Keratinocyte (primary cell): Measurements from ENCODE around the gene PIK3CA. TPM values are rescaled to one million over a fixed set of nuclear protein-coding genes. Genes with fewer than 3 reads are reported as not detected.

Experiments
- DNase-seq: peaks from one replicate; pipeline ENCODE4 v3.0.0-alpha.2; 2011; ENCODE audit warnings: low read depth, missing footprints, low spot score
- FAIRE-seq: peaks from 2 replicates; lab custom pipeline; 2011; peaks lifted over from hg19 to GRCh38; lab: Jason Lieb, UNC
- H2AFZ ChIP-seq: 2 replicates; pipeline ENCODE4 v1.6.0; 2012; ENCODE audit warnings: low read length, control low read depth, inconsistent platforms; ENCODE audit not compliant: control insufficient read depth
- H3K27ac ChIP-seq: 2 replicates; pipeline ENCODE4 v1.5.1; 2011; ENCODE audit warnings: low read length; ENCODE audit not compliant: control insufficient read depth, insufficient read depth
- H3K27me3 ChIP-seq: 3 replicates; pipeline ENCODE4 v1.6.0; 2011; ENCODE audit warnings: low read length; ENCODE audit not compliant: control insufficient read depth, insufficient read depth; ENCODE audit errors: extremely low read depth
- H3K36me3 ChIP-seq, 2 experiments: 2 replicates in 1 of 2; 3 replicates in 1 of 2; pipeline ENCODE4 v1.5.1; 2011; ENCODE audit warnings: low read length in 2 of 2, mild to moderate bottlenecking in 1 of 2; ENCODE audit not compliant: control insufficient read depth in 2 of 2, insufficient read depth in 2 of 2; ENCODE audit errors: extremely low read depth in 1 of 2
- H3K4me1 ChIP-seq: 3 replicates; pipeline ENCODE4 v1.5.1; 2011; ENCODE audit warnings: low read length; ENCODE audit not compliant: control insufficient read depth, insufficient read depth; ENCODE audit errors: extremely low read depth
- H3K4me2 ChIP-seq: 3 replicates; pipeline ENCODE4 v1.6.0; 2011; ENCODE audit warnings: low read depth, low read length; ENCODE audit not compliant: control insufficient read depth, insufficient read depth; ENCODE audit errors: extremely low read depth
- H3K4me3 ChIP-seq, 3 experiments: fragments of 200-600 bp in 1 of 3; sonication (generic) in 1 of 3; 2 replicates in 2 of 3; 3 replicates in 1 of 3; pipeline ENCODE4 v1.5.1; 2011 to 2016; ENCODE audit warnings: low read length in 3 of 3, mild to moderate bottlenecking in 3 of 3, control low read depth in 2 of 3, inconsistent platforms in 1 of 3, low read depth in 1 of 3, mixed read lengths in 1 of 3, mixed run types in 1 of 3, moderate library complexity in 1 of 3; ENCODE audit not compliant: control insufficient read depth in 2 of 3, insufficient read depth in 2 of 3; ENCODE audit errors: extremely low read depth in 1 of 3
- H3K79me2 ChIP-seq: 2 replicates; pipeline ENCODE4 v1.6.0; 2012; ENCODE audit warnings: low read length; ENCODE audit not compliant: control insufficient read depth, insufficient read depth
- H3K9ac ChIP-seq: 3 replicates; pipeline ENCODE4 v1.6.0; 2011; ENCODE audit warnings: low read length; ENCODE audit not compliant: control insufficient read depth, insufficient read depth; ENCODE audit errors: extremely low read depth
- H3K9me1 ChIP-seq: 3 replicates; pipeline ENCODE4 v1.6.0; 2011; ENCODE audit warnings: low read length; ENCODE audit not compliant: control insufficient read depth, insufficient read depth; ENCODE audit errors: extremely low read depth
- H3K9me3 ChIP-seq: 2 replicates; pipeline ENCODE4 v1.5.1; 2012; ENCODE audit warnings: low read depth, low read length; ENCODE audit not compliant: control insufficient read depth
- H4K20me1 ChIP-seq: 3 replicates; pipeline ENCODE4 v1.6.0; 2011; ENCODE audit warnings: low read length; ENCODE audit not compliant: control insufficient read depth, insufficient read depth; ENCODE audit errors: extremely low read depth
- CTCF ChIP-seq, 3 experiments: IDR thresholded peaks in 1 of 3; conservative IDR thresholded peaks in 1 of 3; optimal IDR thresholded peaks in 1 of 3; 2 replicates in 2 of 3; 3 replicates in 1 of 3; pipeline versions ENCODE3 to v1.5.1; 2011; ENCODE audit warnings: low read length in 3 of 3, mild to moderate bottlenecking in 3 of 3, moderate library complexity in 2 of 3, control low read depth in 1 of 3, inconsistent platforms in 1 of 3; ENCODE audit not compliant: insufficient read depth in 2 of 3; ENCODE audit errors: extremely low read depth in 1 of 3
- EZH2 ChIP-seq: IDR thresholded peaks from one replicate; pipeline ENCODE4 v1.6.1; 2012; ENCODE audit warnings: inconsistent platforms, mild to moderate bottlenecking, low read length, moderate library complexity
- dilution Hi-C: fragments of 300-500 bp; cut with MboI; formaldehyde crosslinking; loops from one replicate; pipeline ENCODE4 v1.7.0; 2020; ENCODE audit warnings: low sequenced_read_pairs; ENCODE audit not compliant: extremely low pct_ligation_motif_present
- polyA plus RNA-seq, 5 experiments: library from polyadenylated mRNA; depleted of rRNA in 3 of 5; stranded (reverse) in 3 of 5; stranded (forward) in 1 of 5; unstranded in 1 of 5; fragments of >200 nt; gene quantifications; 1 replicate in 1 of 5; 2 replicates in 3 of 5; 3 replicates in 1 of 5; pipeline versions ENCODE4 v1.2.1 to v1.2.3, GENCODE V29; 2011 to 2012; ENCODE audit warnings: missing spikeins in 2 of 5, low read depth in 1 of 5, low replicate concordance in 1 of 5

Gene PIK3CA
- polyA plus RNA-seq, 1 donor (not counting 4 experiments of a cell fraction or from before 2014, with no cell fraction given), result 12.0 TPM

GRCh38 chr3:179181021-179181472 lies 32.9 kb downstream of the PIK3CA start:
- dilution Hi-C loops, result no loop called here
- FAIRE-seq (no peak), DNase-seq (peak; percentile 9)
- Histone ChIP-seq H3K36me3 (no peaks in the 10 kb centered on the region), H3K79me2 (peaks cover 15% of the 10 kb centered on the region), H3K4me1 (peaks cover 6% of the 10 kb centered on the region), H3K9me3 (no peaks in the 10 kb centered on the region), H2AFZ (no peak overlapping the region), H3K4me2 (peak overlapping the region; percentile 15), H3K27ac (peak overlapping the region; percentile 0), H3K4me3 (no peak overlapping the region), H3K9me1 (no peaks in the 10 kb centered on the region), H4K20me1 (no peaks in the 10 kb centered on the region), H3K27me3 (no peaks in the 10 kb centered on the region), H3K9ac (no peak overlapping the region)
- TF ChIP-seq EZH2 (no peak), CTCF (optimal IDR thresholded peaks at IDR 0.05 in 1 of 3, IDR thresholded peaks at IDR 0.05 in 1 of 3, conservative IDR thresholded peaks at IDR 0.05 in 1 of 3; ENCODE audit: extremely low read depth in 1 of 3, insufficient read depth in 2 of 3, low read length in 3 of 3) (no peak)

- Histone ChIP-seq H3K9me1 (no peaks in the 10 kb centered on the region), H3K36me3 (no peaks in the 10 kb centered on the region), H3K27ac (no peak overlapping the region), H3K4me1 (peaks cover 6% of the 10 kb centered on the region), H3K9ac (no peak overlapping the region), H4K20me1 (no peaks in the 10 kb centered on the region), H3K4me3 (no peak overlapping the region), H3K9me3 (no peaks in the 10 kb centered on the region), H2AFZ (no peak overlapping the region), H3K4me2 (no peak overlapping the region), H3K79me2 (peaks cover 13% of the 10 kb centered on the region), H3K27me3 (no peaks in the 10 kb centered on the region)
- DNase-seq (no peak), FAIRE-seq (no peak)
- dilution Hi-C loops, result no loop called here
- no peak for TF ChIP-seq EZH2
- TF ChIP-seq CTCF (optimal IDR thresholded peaks at IDR 0.05 in 1 of 3, IDR thresholded peaks at IDR 0.05 in 1 of 3, conservative IDR thresholded peaks at IDR 0.05 in 1 of 3; ENCODE audit: extremely low read depth in 1 of 3, insufficient read depth in 2 of 3, low read length in 3 of 3), result no peak
These were observed 33.9 kb downstream of the PIK3CA start for GRCh38 chr3:179181993-179182551.
